NB4 (cell line): ENCODE measurements around the gene ABCC10.

Source experiments
- MYC ChIP-seq: IDR thresholded peaks from 2 replicates; pipeline ENCODE4 v1.6.1; 2011; ENCODE audit warnings: low read depth, low read length
- POLR2A ChIP-seq: IDR thresholded peaks from 2 replicates; pipeline ENCODE4 v1.6.1; 2011; ENCODE audit warnings: mild to moderate bottlenecking; ENCODE audit not compliant: insufficient read length; ENCODE audit errors: extremely low read depth
- TF ChIP-seq, protein P1 (sequence below): IDR thresholded peaks from one replicate; pipeline ENCODE4 v1.5.1; 2012; ENCODE audit warnings: low read depth, low read length
- TF ChIP-seq, protein P2 (sequence below): IDR thresholded peaks from 2 replicates; pipeline ENCODE4 v1.6.1; 2011; ENCODE audit warnings: low read depth, low read length

DNA sequence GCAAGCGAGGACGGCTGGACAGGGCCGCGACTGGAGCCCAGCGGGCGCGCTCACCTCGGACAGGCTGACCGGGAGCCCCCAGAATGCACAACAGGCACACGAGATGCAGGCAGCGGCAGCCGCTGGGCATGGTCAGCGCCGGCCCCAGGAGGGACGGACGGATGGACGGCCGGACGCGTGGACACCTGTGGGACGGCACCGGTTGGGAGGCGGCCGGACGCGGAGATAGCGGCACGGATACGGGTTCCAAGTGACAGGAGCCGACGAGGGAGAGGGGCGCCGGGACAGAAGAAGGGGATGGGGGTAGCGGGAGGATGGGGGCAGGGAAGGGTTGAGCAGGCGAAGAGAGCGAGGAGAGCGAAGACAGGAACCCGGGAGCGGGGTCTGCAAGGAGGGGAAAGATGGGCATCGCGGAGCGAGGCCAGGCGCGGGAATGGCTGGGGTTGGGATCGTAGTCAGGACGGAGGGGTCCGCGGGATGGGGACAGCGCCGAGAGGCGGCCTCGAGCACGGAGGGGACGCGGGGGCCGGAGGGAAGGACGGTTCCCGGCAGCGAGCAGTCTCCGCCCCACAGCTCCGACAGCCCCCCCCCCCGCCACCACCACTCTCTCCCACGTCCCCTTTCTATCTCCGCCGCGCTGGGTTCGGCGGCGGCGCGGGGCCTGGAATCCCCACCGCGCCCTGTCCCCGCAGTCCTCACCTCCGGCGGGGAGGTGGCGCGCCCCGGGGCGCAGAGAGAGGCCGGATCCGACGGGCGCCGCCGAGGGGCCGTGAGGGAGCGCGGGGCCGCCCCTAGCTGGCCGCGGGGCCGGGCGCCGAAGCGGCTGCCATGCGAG, 27.6 kb downstream of the ABCC10 start:
- TF ChIP-seq, protein P1, sequence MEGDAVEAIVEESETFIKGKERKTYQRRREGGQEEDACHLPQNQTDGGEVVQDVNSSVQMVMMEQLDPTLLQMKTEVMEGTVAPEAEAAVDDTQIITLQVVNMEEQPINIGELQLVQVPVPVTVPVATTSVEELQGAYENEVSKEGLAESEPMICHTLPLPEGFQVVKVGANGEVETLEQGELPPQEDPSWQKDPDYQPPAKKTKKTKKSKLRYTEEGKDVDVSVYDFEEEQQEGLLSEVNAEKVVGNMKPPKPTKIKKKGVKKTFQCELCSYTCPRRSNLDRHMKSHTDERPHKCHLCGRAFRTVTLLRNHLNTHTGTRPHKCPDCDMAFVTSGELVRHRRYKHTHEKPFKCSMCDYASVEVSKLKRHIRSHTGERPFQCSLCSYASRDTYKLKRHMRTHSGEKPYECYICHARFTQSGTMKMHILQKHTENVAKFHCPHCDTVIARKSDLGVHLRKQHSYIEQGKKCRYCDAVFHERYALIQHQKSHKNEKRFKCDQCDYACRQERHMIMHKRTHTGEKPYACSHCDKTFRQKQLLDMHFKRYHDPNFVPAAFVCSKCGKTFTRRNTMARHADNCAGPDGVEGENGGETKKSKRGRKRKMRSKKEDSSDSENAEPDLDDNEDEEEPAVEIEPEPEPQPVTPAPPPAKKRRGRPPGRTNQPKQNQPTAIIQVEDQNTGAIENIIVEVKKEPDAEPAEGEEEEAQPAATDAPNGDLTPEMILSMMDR, result no peak
- no peak for TF ChIP-seq POLR2A
- no peak for TF ChIP-seq MYC
- TF ChIP-seq, protein P2, sequence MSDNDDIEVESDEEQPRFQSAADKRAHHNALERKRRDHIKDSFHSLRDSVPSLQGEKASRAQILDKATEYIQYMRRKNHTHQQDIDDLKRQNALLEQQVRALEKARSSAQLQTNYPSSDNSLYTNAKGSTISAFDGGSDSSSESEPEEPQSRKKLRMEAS, result no peak
